MCF 10A (cell line): Measurements from ENCODE around the gene RHBDL1. TPM values are rescaled to one million over a fixed set of nuclear protein-coding genes. Genes with fewer than 3 reads are reported as not detected.

ENCODE experiments used
- BruUV-seq: library from RNA; stranded (reverse); fragments of 400-500 nt; replicated peaks from 2 replicates; lab custom pipeline; 2021; lab: Mats Ljungman, UMichigan
- CTCF ChIA-PET: fragments of 300-600 bp; sonication (Branson Sonifier 250); formaldehyde crosslinking; extraction: SDS; loops from one replicate; lab custom pipeline; 2021; ENCODE audit warnings: antibody characterized with exemption, inconsistent platforms; lab: Yijun Ruan, JAX
- POLR2A ChIA-PET: fragments of 300-600, 350-650 bp; sonication (Branson Sonifier 250); formaldehyde crosslinking; extraction: SDS; loops from one replicate; lab custom pipeline; 2020; ENCODE audit warnings: antibody characterized with exemption, inconsistent platforms; lab: Yijun Ruan, JAX
- DNase-seq: peaks from one replicate; pipeline ENCODE4 v3.0.0-alpha.2; 2018; ENCODE audit not compliant: unreplicated experiment
- H3K27ac Mint-ChIP-seq: one replicate; pipeline ENCODE4 v1.8.0; 2022; ENCODE audit warnings: mild to moderate bottlenecking, low read depth, mixed read lengths; ENCODE audit not compliant: unreplicated experiment
- H3K27me3 Mint-ChIP-seq: one replicate; pipeline ENCODE4 v1.8.0; 2022; ENCODE audit warnings: mixed read lengths; ENCODE audit not compliant: insufficient read depth, unreplicated experiment
- H3K36me3 Mint-ChIP-seq: one replicate; pipeline ENCODE4 v1.8.0; 2022; ENCODE audit warnings: mild to moderate bottlenecking, moderate library complexity, mixed read lengths; ENCODE audit not compliant: insufficient read depth, unreplicated experiment
- H3K4me1 Mint-ChIP-seq: one replicate; pipeline ENCODE4 v1.8.0; 2022; ENCODE audit warnings: mixed read lengths; ENCODE audit not compliant: insufficient read depth, unreplicated experiment
- H3K4me3 Mint-ChIP-seq: one replicate; pipeline ENCODE4 v1.8.0; 2022; ENCODE audit warnings: mild to moderate bottlenecking, moderate library complexity, mixed read lengths; ENCODE audit not compliant: unreplicated experiment
- H3K9me3 Mint-ChIP-seq: one replicate; pipeline ENCODE4 v1.8.0; 2022; ENCODE audit warnings: mixed read lengths; ENCODE audit not compliant: unreplicated experiment
- CTCF ChIP-seq: fragments of 200-600 bp; IDR thresholded peaks from one replicate; pipeline ENCODE4 v1.8.0; 2022; ENCODE audit warnings: antibody characterized with exemption, mild to moderate bottlenecking; ENCODE audit not compliant: unreplicated experiment
- intact Hi-C: fragments of 100-400 bp; cut with micrococcal nuclease; formaldehyde crosslinking; loops from 2 replicates; pipeline ENCODE4 v1.14.1; 2022
- total RNA-seq: library from RNA; stranded (reverse); gene quantifications from 2 replicates; pipeline ENCODE4 v1.2.3, GENCODE V29; 2022

Gene RHBDL1
- total RNA-seq, 1 experiment from 2014 or later, result 3.0 TPM

DNA sequence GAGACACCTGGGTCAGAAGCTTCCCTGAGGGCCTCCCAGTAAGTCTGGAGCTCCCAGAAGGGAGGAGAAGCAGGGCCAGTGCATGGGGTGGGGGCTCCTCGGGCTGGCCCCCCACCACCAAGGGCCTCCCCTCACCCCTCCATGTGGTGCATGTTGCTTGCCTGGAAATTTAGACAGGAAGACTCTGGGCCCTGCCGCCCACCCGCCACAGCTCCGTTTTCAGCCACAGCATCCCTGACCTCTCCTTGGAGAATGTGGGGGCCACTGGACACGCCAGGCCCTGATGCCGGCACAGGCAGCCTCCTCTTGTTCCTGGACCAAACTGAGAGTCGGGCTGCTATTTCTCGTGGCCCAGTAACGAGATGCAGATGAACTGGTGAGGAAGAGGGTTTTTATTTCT, 36.6 kb upstream of the RHBDL1 start:
- no TSS peak for BruUV-seq
- ChIA-PET POLR2A (interaction anchor here (1.0 kb wide), 1 partner anchor 51 kb away, joined by 3 read pairs; no protein-coding TSS in a partner anchor), CTCF (no interaction called here)
- Mint-ChIP-seq H3K9me3 (no peaks in the 10 kb centered on the region), H3K36me3 (peaks cover 20% of the 10 kb centered on the region), H3K27ac (no peak overlapping the region), H3K4me1 (peaks cover under 1% of the 10 kb centered on the region), H3K27me3 (no peaks in the 10 kb centered on the region), H3K4me3 (no peak overlapping the region)
- TF ChIP-seq CTCF, result no peak
- DNase-seq, result no peak
- intact Hi-C loops, result no loop called here

DNA sequence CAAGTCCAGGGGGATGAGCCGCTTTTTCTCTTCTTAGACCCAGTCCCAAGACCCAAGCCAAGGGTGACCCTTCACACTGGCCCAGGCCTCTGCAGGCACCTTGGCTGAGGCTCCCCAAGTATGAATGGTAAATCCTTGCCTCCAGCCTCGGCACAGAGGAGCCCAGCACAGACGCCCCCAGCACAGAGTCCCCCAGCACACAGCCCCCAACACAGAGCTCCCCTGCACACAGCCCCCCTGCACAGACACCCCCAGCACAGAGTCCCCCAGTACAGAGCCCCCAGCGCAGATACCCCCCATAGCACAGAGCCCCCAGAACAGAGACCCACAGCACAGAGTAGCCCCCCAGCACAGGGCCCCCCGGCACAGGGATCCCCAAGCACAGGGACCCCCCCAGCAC, 34.9 kb upstream of the RHBDL1 start:
- TF ChIP-seq CTCF, result no peak
- Mint-ChIP-seq H3K4me3 (peak overlapping the region; percentile 77), H3K36me3 (peaks cover 32% of the 10 kb centered on the region), H3K27me3 (no peaks in the 10 kb centered on the region), H3K27ac (no peak overlapping the region), H3K4me1 (peaks cover 11% of the 10 kb centered on the region), H3K9me3 (no peaks in the 10 kb centered on the region)
- BruUV-seq, result no TSS peak
- POLR2A ChIA-PET, result interaction anchor here (1.3 kb wide), 1 partner anchor 52 kb away, joined by 3 read pairs; no protein-coding TSS in a partner anchor
- DNase-seq, result no peak
- intact Hi-C loops, result no loop called here
- CTCF ChIA-PET, result interaction anchor here (1.5 kb wide), 1 partner anchor 48 kb away, joined by 4 read pairs; no protein-coding TSS in a partner anchor

- peak; percentile 80 for DNase-seq
Observed at GRCh38 chr16:641326-642188, 33.9 kb upstream of the RHBDL1 start, which contains the start of gene MCRIP2. Gene MCRIP2, plus strand, starts transcription at chr16:641828. Its CDS starts 164 bp downstream, at chr16:641992.

More at GRCh38 chr16:641326-642188, 33.9 kb upstream of the RHBDL1 start, which contains the start of gene MCRIP2:
- intact Hi-C loops, result no loop called here
- BruUV-seq, result no TSS peak
- peaks cover 11% of the 10 kb centered on the region for H3K4me1 Mint-ChIP-seq
- CTCF ChIA-PET, result interaction anchor here (0.6 to 1.5 kb wide), 4 partner anchors 21 to 71 kb away, joined by 3 to 4 read pairs (median 4); no protein-coding TSS in a partner anchor
- peaks cover 32% of the 10 kb centered on the region for H3K36me3 Mint-ChIP-seq
- no peaks in the 10 kb centered on the region for H3K9me3 Mint-ChIP-seq
- TF ChIP-seq CTCF, result no peak
- POLR2A ChIA-PET, result interaction anchor here (0.6 to 2.2 kb wide), 15 partner anchors 14 to 115 kb away, joined by 3 to 26 read pairs (median 4); partner anchors contain the start of genes CAPN15, RHBDL1, RHOT2 and STUB1
- H3K27ac Mint-ChIP-seq, result peak within 1 kb of the TSS; percentile 59
- peak within 1 kb of the TSS; percentile 77 for H3K4me3 Mint-ChIP-seq
- H3K27me3 Mint-ChIP-seq, result no peaks in the 10 kb centered on the region
